ENCODE results near the gene PCGF2. TPM values are rescaled to one million over a fixed set of nuclear protein-coding genes. Genes with fewer than 3 reads are reported as not detected.

Gene PCGF2
- total RNA-seq, 4 donors from 2014 or later = 7.7 to 50.0 (median 17.6) TPM

DNA sequence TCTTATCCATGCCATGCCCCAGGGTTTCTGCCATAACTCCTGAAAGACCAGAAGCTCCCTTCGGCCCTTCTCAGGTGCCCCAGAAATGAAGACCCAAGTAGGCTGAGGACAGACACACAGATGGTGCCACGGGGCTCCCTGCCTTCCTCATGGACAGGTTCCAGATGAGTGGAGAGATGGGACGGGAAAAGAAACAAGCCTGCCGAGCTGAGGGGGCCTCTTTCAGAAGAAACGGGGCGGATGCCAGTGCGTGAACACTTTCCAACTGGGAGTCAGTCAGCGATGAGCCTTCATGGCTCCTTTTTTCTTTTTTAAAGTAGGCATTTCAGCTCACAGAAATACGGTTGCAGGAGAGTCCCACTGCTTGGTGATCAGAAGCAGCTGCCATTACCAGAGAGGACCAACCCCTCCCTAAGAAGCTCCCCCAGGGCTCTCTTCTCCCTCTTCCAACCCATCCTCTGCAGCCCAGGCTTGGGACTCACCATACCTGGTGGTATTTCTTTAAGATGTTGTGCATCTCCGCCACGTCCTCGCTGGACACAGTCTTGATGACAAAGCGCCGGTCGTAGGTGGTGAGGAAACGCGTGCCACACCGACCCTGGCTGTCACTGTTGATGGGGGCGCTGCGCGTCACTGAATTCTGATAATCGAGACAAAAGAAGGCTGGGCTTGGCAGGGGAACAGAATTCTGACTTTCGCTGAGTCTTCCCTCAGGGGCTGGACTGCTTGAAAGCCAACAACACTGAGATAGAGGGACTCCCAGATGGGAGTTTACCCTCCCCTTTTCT, 32.0 kb upstream of the PCGF2 start:
- Histone ChIP-seq H3K4me3 (no peak overlapping the region), H3K4me1 (no peaks in the 10 kb centered on the region), H3K27me3 (no peaks in the 10 kb centered on the region), H3K27ac (no peak overlapping the region), H3K36me3 (peaks cover 10 to 98% (median 61%) of the 10 kb centered on the region in 3 donors), H3K9me3 (no peaks in the 10 kb centered on the region)
- no peak for TF ChIP-seq EP300 (IDR thresholded peaks at IDR 0.05)
- DNase-seq (ENCODE audit: low spot score in 2 of 2) = no peak
- 85 to 90% methylated on average over 23 of the region's 23 CpGs for WGBS, 2 donors

GRCh38 chr17:38777641-38778250, 29.6 kb upstream of the PCGF2 start:
- TF ChIP-seq, protein P1, sequence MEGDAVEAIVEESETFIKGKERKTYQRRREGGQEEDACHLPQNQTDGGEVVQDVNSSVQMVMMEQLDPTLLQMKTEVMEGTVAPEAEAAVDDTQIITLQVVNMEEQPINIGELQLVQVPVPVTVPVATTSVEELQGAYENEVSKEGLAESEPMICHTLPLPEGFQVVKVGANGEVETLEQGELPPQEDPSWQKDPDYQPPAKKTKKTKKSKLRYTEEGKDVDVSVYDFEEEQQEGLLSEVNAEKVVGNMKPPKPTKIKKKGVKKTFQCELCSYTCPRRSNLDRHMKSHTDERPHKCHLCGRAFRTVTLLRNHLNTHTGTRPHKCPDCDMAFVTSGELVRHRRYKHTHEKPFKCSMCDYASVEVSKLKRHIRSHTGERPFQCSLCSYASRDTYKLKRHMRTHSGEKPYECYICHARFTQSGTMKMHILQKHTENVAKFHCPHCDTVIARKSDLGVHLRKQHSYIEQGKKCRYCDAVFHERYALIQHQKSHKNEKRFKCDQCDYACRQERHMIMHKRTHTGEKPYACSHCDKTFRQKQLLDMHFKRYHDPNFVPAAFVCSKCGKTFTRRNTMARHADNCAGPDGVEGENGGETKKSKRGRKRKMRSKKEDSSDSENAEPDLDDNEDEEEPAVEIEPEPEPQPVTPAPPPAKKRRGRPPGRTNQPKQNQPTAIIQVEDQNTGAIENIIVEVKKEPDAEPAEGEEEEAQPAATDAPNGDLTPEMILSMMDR (IDR thresholded peaks at IDR 0.05) = no peak
- no peak for TF ChIP-seq EP300 (IDR thresholded peaks at IDR 0.05)
- TF ChIP-seq POLR2A (IDR thresholded peaks at IDR 0.05) = no peak
- 79 to 83% methylated on average over 7 of the region's 7 CpGs for WGBS, 2 donors
- H3K36me3 ChIP-seq = peaks cover 10 to 100% (median 48%) of the 10 kb centered on the region in 3 donors

DNA sequence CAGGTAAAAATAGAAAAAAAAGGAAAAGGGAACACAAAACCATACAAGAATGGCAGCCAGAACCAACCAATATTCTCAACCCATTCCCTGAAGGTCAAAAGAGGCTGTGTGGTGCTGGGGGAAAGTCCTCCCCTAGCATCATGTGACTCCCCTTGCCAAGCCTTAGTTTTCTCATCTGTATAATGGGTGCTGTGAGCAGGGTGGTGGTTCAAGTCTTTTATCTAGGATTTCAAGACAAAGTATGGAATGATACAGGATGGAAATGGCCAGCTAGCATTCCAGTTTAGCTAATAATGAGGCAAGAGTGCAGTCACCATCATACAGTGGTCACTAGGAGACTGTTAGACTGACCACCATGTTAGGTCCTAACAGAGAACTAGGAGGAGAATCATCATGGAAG, 25.1 kb upstream of the PCGF2 start:
- H3K27ac ChIP-seq = no peak overlapping the region
- no peaks in the 10 kb centered on the region for H3K9me3 ChIP-seq
- H3K27me3 ChIP-seq = no peaks in the 10 kb centered on the region
- H3K4me3 ChIP-seq = no peak overlapping the region
- TF ChIP-seq, protein P1 (IDR thresholded peaks at IDR 0.05) = no peak
- TF ChIP-seq EP300 (IDR thresholded peaks at IDR 0.05) (no peak), POLR2A (IDR thresholded peaks at IDR 0.05) (no peak)
- no peaks in the 10 kb centered on the region for H3K4me1 ChIP-seq
- peaks cover 6 to 100% (median 27%) of the 10 kb centered on the region in 3 donors for H3K36me3 ChIP-seq
- no peak for DNase-seq (ENCODE audit: low spot score in 2 of 2)

More at GRCh38 chr17:38777641-38778250, 29.6 kb upstream of the PCGF2 start:
- DNase-seq (ENCODE audit: low spot score in 2 of 2) = no peak
- Histone ChIP-seq H3K4me1 (no peaks in the 10 kb centered on the region), H3K27ac (no peak overlapping the region), H3K9me3 (no peaks in the 10 kb centered on the region), H3K27me3 (no peaks in the 10 kb centered on the region), H3K4me3 (no peak overlapping the region)

DNA sequence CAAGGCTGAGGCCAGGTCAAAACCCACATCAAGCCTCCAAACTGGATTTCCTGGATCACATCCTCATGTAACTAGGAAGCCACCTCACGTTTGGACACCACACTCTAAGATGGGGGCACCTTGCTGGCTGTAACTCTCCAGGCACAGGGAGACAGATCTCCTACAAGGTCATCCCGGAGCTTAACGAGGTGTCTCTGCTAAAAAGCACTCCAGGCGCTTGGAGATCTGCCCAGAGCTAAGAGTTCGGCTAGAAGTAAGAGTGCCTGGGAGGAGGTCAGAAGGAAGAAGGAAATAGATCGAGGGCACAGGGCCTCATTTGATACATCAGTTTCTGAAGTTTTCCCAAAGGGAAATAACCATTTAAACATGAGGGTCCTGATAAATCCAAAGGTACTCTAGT, 20.3 kb upstream of the PCGF2 start:
- TF ChIP-seq, protein P1 (IDR thresholded peaks at IDR 0.05) = no peak
- TF ChIP-seq EP300 (IDR thresholded peaks at IDR 0.05) = no peak
- Histone ChIP-seq H3K4me3 (no peak overlapping the region), H3K36me3 (peaks cover 3 to 100% (median 20%) of the 10 kb centered on the region in 3 donors), H3K9me3 (no peaks in the 10 kb centered on the region), H3K4me1 (peaks cover 0 to 8% (median 0%) of the 10 kb centered on the region in 4 donors), H3K27me3 (no peaks in the 10 kb centered on the region), H3K27ac (no peak overlapping the region)
- WGBS, 2 donors = 70 to 82% methylated on average over 6 of the region's 6 CpGs
- no peak for DNase-seq (ENCODE audit: low spot score in 2 of 2)

GRCh38 chr17:38766341-38766740, 18.2 kb upstream of the PCGF2 start:
- Histone ChIP-seq H3K4me3 (no peak overlapping the region), H3K36me3 (peaks cover 0 to 100% (median 20%) of the 10 kb centered on the region in 3 donors), H3K9me3 (no peaks in the 10 kb centered on the region), H3K27me3 (no peaks in the 10 kb centered on the region), H3K4me1 (peaks cover 0 to 8% (median 0%) of the 10 kb centered on the region in 4 donors), H3K27ac (no peak overlapping the region)
- TF ChIP-seq, protein P1 (IDR thresholded peaks at IDR 0.05) = no peak
- no peak for TF ChIP-seq POLR2A (IDR thresholded peaks at IDR 0.05)
- TF ChIP-seq EP300 (IDR thresholded peaks at IDR 0.05) = no peak
- 70 to 77% methylated on average over 5 of the region's 5 CpGs for WGBS, 2 donors
- DNase-seq (ENCODE audit: low spot score in 2 of 2) = no peak
